OCI-LY7 (cell line): ENCODE measurements around the gene AMPD1. TPM values are rescaled to one million over a fixed set of nuclear protein-coding genes. Genes with fewer than 3 reads are reported as not detected.

Experiments
- BruUV-seq: library from RNA; stranded (reverse); fragments of 400-500 nt; replicated peaks from 2 replicates; lab custom pipeline; 2021; lab: Mats Ljungman, UMichigan
- CTCF ChIA-PET: fragments of 300-600 bp; sonication (Branson Sonifier 250); formaldehyde crosslinking; loops from one replicate; lab custom pipeline; 2022; ENCODE audit warnings: antibody characterized with exemption; ENCODE audit not compliant: unreplicated experiment; lab: Charles Lee
- POLR2A ChIA-PET: fragments of 300-600 bp; sonication (Branson Sonifier 250); formaldehyde crosslinking; loops from one replicate; lab custom pipeline; 2022; ENCODE audit warnings: antibody characterized with exemption; lab: Charles Lee
- DNase-seq: peaks from one replicate; pipeline ENCODE4 v3.0.0-alpha.2; 2015; ENCODE audit warnings: low spot score
- H2AFZ ChIP-seq: fragments of 200-600 bp; sonication (generic), shearing (Covaris generic); 2 replicates; pipeline ENCODE4 v1.6.1; 2014; ENCODE audit warnings: mild to moderate bottlenecking, antibody characterized with exemption, low read length, moderate library complexity
- H3K27ac ChIP-seq: fragments of 200-600 bp; sonication (generic); 2 replicates; pipeline ENCODE4 v1.5.1; 2014; ENCODE audit warnings: mixed run types, low read depth, mild to moderate bottlenecking, moderate library complexity, low read length, inconsistent platforms; ENCODE audit not compliant: poor library complexity, severe bottlenecking
- H3K36me3 ChIP-seq: fragments of 200-600 bp; sonication (generic); 2 replicates; pipeline ENCODE4 v1.6.1; 2014; ENCODE audit warnings: mild to moderate bottlenecking, antibody characterized with exemption, low read length, moderate library complexity, mixed read lengths; ENCODE audit not compliant: insufficient read depth
- H3K4me1 ChIP-seq: fragments of 200-600 bp; sonication (generic); 2 replicates; pipeline ENCODE4 v1.5.1; 2014; ENCODE audit warnings: mild to moderate bottlenecking, low read length; ENCODE audit not compliant: insufficient read depth, poor library complexity, severe bottlenecking
- H3K4me2 ChIP-seq: fragments of 200-600 bp; sonication (generic); 2 replicates; pipeline ENCODE4 v1.6.1; 2014; ENCODE audit warnings: mild to moderate bottlenecking, low read length
- H3K4me3 ChIP-seq: fragments of 200-600 bp; sonication (generic); 2 replicates; pipeline ENCODE4 v1.5.1; 2014; ENCODE audit warnings: mild to moderate bottlenecking, low read depth, low read length; ENCODE audit not compliant: poor library complexity, severe bottlenecking
- H3K79me2 ChIP-seq: fragments of 200-600 bp; sonication (generic); 2 replicates; pipeline ENCODE4 v1.6.1; 2016; ENCODE audit warnings: low read depth, mild to moderate bottlenecking, low read length, moderate library complexity, mixed read lengths; ENCODE audit not compliant: insufficient read depth
- H3K9me2 ChIP-seq: fragments of 200-600 bp; sonication (generic); 2 replicates; pipeline ENCODE4 v1.6.1; 2016; ENCODE audit warnings: mild to moderate bottlenecking, low read length, mixed read lengths; ENCODE audit not compliant: insufficient read depth
- H3K9me3 ChIP-seq: fragments of 200-600 bp; sonication (generic); 2 replicates; pipeline ENCODE4 v1.6.1; 2014; ENCODE audit warnings: mild to moderate bottlenecking, mixed run types, low read length, mixed read lengths
- H4K20me1 ChIP-seq: fragments of 200-600 bp; sonication (generic); 2 replicates; pipeline ENCODE4 v1.6.1; 2014; ENCODE audit warnings: mild to moderate bottlenecking, antibody characterized with exemption, low read length, moderate library complexity, mixed read lengths; ENCODE audit not compliant: insufficient read depth
- EZH2phosphoT487 ChIP-seq: fragments of 200-600 bp; sonication (generic); IDR thresholded peaks from 2 replicates; pipeline ENCODE4 v1.6.1; 2018; ENCODE audit warnings: low read depth, borderline replicate concordance, mild to moderate bottlenecking, mixed run types, antibody characterized with exemption, low read length, moderate library complexity, mixed read lengths
- intact Hi-C: fragments of 100-400 bp; cut with micrococcal nuclease; formaldehyde crosslinking; loops from one replicate; pipeline ENCODE4 v1.10.0; 2022; ENCODE audit not compliant: unreplicated experiment
- total RNA-seq, 2 experiments: library from RNA; depleted of rRNA in 1 of 2; stranded (reverse); fragments of >200 nt in 1 of 2; shearing (Covaris generic) in 1 of 2; gene quantifications; 2 replicates each; pipeline ENCODE4 v1.2.3, GENCODE V29; 2014 to 2022
- TF ChIP-seq, protein P1 (sequence below): fragments of 200-600 bp; sonication (generic); conservative IDR thresholded peaks from 2 replicates; pipeline ENCODE4 v1.5.1; 2014; ENCODE audit warnings: mild to moderate bottlenecking, antibody characterized with exemption, low read length, moderate library complexity, mixed read lengths

The AMPD1 gene
- total RNA-seq, 2 experiments from 2014 or later: not detected

DNA sequence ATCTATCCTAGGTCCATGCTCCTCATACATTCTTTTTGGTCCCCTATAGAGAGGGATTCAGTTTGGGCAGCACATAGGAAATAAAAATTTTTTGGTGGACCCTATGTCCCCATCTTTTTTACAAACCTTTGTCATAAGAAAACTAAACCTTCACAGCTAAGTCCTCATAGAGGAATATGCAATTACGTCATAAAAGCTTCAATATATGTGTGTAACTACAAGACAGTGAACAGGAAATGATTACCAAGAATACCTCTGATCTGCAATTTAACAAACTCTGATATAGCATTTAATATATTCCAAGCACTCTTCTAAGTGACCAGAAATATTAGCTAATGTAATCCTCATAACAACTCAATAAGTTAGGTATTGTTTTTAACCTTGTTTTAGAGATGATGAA, 19.2 kb downstream of the AMPD1 start:
- POLR2A ChIA-PET: interaction anchor here (0.6 kb wide), 2 partner anchors 11 to 19 kb away, joined by 3 read pairs; no protein-coding TSS in a partner anchor
- Histone ChIP-seq H3K4me1 (no peaks in the 10 kb centered on the region), H3K4me2 (no peak overlapping the region), H3K4me3 (no peak overlapping the region), H3K9me2 (no peaks in the 10 kb centered on the region), H4K20me1 (no peaks in the 10 kb centered on the region), H3K9me3 (no peaks in the 10 kb centered on the region), H2AFZ (no peak overlapping the region), H3K36me3 (no peaks in the 10 kb centered on the region), H3K79me2 (no peaks in the 10 kb centered on the region), H3K27ac (no peak overlapping the region)
- no peak for DNase-seq
- CTCF ChIA-PET: no interaction called here
- BruUV-seq: no TSS peak
- no peak for TF ChIP-seq EZH2phosphoT487
- TF ChIP-seq, protein P1, sequence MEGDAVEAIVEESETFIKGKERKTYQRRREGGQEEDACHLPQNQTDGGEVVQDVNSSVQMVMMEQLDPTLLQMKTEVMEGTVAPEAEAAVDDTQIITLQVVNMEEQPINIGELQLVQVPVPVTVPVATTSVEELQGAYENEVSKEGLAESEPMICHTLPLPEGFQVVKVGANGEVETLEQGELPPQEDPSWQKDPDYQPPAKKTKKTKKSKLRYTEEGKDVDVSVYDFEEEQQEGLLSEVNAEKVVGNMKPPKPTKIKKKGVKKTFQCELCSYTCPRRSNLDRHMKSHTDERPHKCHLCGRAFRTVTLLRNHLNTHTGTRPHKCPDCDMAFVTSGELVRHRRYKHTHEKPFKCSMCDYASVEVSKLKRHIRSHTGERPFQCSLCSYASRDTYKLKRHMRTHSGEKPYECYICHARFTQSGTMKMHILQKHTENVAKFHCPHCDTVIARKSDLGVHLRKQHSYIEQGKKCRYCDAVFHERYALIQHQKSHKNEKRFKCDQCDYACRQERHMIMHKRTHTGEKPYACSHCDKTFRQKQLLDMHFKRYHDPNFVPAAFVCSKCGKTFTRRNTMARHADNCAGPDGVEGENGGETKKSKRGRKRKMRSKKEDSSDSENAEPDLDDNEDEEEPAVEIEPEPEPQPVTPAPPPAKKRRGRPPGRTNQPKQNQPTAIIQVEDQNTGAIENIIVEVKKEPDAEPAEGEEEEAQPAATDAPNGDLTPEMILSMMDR: no peak
- intact Hi-C loops: loop anchor here (10.0 kb wide), 1 partner anchor 101 kb away; no protein-coding TSS in a partner anchor

DNA sequence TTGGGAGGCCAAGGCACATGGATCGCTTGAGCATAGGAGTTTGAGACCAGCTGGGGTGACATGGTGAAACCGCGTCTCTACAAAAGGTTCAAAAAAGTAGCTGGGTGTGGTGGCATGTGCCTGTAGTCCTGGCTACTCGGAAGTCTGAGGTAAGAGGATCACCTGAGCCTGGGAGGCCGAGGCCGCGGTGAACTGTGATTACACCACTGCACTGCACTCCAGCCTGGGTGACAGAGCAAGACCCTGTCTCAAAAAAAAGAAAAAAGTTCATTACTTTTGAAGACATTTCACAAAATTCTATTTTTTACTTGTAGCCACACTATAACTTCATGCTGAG, 23.4 kb downstream of the AMPD1 start:
- POLR2A ChIA-PET: interaction anchor here (1.0 kb wide), 1 partner anchor 41 kb away, joined by 3 read pairs; no protein-coding TSS in a partner anchor
- DNase-seq: no peak
- H3K9me2 ChIP-seq: no peaks in the 10 kb centered on the region
- no peak overlapping the region for H3K4me2 ChIP-seq
- H3K4me3 ChIP-seq: no peak overlapping the region
- intact Hi-C loops: loop anchor here (2.0 to 10.0 kb wide), 2 partner anchors 97 to 325 kb away; no protein-coding TSS in a partner anchor
- no peak overlapping the region for H3K27ac ChIP-seq
- no peak for TF ChIP-seq EZH2phosphoT487
- TF ChIP-seq, protein P1: no peak
- H3K4me1 ChIP-seq: peaks cover 4% of the 10 kb centered on the region
- no peaks in the 10 kb centered on the region for H4K20me1 ChIP-seq
- H2AFZ ChIP-seq: no peak overlapping the region
- H3K36me3 ChIP-seq: no peaks in the 10 kb centered on the region
- CTCF ChIA-PET: no interaction called here
- no peaks in the 10 kb centered on the region for H3K79me2 ChIP-seq
- BruUV-seq: no TSS peak
- H3K9me3 ChIP-seq: no peaks in the 10 kb centered on the region
